IPS DF 19.7 (cell line): ENCODE measurements around the gene CRYBG3.
"Not testable (repeated sequence)": the region's sequence is repeated elsewhere in the genome, so short reads cannot be mapped to it uniquely, and the experiment has no call there.

Source experiments
- DNase-seq: peaks from one replicate; pipeline ENCODE4 v3.0.0-alpha.2; 2013; ENCODE audit warnings: low read depth, low spot score

CRYBG3 gene

GRCh38 chr3:97821774-97822358 lies at the start of gene CRYBG3:
Gene CRYBG3 (plus strand): TSS chr3:97822011. CDS start chr3:97822207, 196 bp downstream.
- DNase-seq: no peak

GRCh38 chr3:97772926-97773325 lies 48.9 kb upstream of the CRYBG3 start:
- DNase-seq: no peak

DNA sequence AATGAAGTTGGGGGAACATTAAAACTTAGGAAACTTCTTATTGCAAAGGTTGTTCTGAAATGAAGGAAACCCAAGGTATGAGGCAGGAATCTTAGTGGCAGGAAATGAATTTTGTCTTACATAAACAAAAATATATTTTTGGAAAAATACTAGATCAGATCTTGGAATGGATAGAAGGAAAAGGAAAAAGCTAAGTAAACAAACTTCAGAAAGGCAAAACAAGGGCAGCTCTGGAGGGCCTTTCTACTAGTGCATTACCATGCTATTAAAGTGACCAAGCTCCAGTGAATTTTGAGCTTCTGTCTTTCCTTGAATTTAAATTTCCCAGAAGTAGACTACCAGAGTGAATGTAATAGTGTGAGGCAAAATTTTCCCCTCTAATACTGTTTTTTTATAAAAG lies 43.7 kb upstream of the CRYBG3 start:
- no peak for DNase-seq

GRCh38 chr3:97793420-97794019 lies 28.3 kb upstream of the CRYBG3 start:
- peak; percentile 3 for DNase-seq

GRCh38 chr3:97795951-97796350 lies 25.9 kb upstream of the CRYBG3 start:
- no peak for DNase-seq

DNA sequence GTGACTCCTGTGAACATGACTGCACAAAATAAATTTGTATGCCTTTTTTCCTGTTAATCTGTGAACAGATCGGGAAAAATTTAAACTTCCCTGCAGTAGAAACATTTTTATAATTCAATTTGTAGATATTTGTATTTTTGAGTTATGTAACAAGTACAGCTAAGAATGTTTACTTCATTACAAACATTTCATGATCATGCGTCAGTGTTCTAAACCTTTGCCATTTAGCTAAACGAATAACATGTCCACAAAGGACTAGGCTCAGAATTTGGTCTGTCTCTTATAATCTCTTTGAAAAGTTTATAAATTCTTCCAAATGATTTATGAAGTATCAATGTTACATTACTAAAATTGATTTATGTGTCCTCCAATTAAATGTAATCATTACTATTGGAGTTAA lies 17.3 kb upstream of the CRYBG3 start:
- no peak for DNase-seq

DNA sequence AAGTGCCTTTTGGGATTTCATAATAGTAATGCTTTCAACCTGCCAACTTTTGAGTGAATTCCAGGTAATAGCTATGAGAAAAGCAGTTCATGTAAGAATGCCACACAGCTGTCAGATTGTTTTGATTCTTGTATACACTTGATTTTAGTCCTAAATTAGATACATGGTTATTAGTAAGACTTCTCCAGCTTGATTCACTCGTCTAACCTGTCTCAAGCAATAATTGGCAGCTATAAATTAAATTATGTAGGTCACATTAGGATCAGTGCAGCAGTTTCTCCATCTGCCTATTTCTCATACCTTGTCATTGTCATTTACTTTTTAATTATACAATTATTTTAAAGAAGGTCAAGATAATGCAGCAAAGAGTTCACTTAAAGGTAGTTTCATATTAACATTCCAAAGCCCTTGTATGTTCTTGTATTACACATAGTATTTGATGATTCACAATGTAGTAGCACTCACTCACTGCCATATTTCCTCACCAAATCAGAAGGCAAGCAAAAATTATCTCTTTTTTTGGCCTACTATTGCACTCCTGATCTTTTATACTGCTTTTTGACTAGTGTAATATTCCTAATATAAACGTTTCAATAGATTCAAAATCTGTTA lies 10.9 kb upstream of the CRYBG3 start:
- no peak for DNase-seq

DNA sequence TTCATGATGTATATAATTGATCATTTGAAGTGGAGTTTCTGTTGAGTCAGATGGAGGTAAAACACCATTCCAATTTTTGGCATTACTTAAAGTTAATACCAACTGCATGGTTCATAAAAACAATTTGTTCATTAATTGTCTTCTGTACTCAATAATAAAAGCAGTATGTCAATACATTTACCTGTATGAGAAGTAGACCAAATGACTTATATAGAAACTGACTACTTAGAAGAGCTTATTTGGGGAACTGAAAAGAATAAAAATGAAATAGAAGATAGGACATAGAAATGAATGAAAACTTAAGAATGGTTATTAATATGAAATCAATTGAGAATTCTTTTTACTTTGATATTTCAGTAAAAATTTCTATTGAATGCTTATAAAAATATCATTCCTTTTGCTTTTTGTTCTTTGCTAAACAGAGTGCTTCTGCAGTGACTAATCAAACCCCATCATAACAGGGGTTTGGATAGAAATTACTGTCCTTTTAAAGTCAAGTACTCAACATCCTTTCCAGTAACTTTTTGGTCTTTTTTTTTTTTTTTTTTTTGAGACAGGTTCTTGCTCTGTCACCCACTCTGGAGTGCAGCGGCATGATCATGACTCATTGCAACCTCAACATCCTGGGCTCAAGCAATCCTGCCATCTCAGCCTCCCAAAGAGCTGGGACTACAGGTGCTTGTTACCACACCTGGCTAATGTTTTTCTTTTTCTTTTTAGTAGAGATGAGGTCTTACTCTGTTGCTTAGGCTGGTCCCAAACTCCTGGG lies 6.5 kb upstream of the CRYBG3 start:
- DNase-seq: no peak

DNA sequence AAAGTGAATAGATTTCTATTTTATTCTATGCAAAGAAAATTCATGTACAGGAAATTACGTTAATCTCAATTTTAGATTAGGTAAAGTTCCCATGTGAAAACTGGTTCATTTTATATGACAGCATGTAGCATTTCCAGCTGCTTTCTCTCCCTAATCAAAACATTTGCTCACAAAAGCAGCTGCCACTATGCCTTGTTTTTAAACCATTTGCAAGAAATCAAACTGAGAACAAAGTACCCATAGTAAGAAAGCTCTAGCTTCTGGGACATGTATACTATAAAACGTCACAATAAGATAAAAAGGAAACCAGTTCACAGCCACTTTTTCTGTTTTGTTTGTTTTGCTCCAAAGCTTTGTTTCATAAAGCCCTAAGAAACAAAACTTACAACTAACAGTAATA lies 5.0 kb upstream of the CRYBG3 start:
- no peak for DNase-seq

- DNase-seq: no peak
Measured at GRCh38 chr3:97817965-97818364, 3.8 kb upstream of the CRYBG3 start.

- no peak for DNase-seq
Measured at GRCh38 chr3:97820780-97821179, 1.0 kb upstream of the CRYBG3 start.

DNA sequence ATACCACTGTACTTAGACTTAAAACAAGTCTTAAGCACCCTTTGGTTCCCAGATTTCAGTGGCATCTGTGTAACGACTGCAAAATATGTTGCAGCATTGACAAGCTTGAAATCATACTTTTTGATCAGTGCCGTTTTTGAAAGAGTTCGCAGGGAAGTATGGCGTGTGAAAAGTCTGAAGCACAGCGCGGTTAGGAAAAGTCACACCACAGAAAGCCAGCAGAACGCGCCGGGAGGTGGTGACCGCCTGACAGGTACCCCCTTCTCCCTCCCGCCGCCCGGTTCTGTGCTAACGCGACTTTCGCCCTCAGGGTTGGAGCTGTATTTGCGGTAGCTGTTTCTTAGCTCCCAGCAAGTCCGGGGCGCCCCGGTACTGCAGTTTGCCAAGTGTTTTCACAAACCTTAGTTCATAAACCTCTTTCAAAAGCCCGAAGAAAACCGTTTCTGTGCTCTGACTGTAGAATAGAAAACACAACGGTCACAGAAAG lies 481 bp upstream of the CRYBG3 start:
- no peak for DNase-seq

- DNase-seq: no peak
Measured at GRCh38 chr3:97822359-97822775, 556 bp downstream of the CRYBG3 start.

GRCh38 chr3:97823046-97824004 lies 1.5 kb downstream of the CRYBG3 start:
- no peak for DNase-seq

GRCh38 chr3:97825101-97825500 lies 3.3 kb downstream of the CRYBG3 start:
- DNase-seq: no peak

DNA sequence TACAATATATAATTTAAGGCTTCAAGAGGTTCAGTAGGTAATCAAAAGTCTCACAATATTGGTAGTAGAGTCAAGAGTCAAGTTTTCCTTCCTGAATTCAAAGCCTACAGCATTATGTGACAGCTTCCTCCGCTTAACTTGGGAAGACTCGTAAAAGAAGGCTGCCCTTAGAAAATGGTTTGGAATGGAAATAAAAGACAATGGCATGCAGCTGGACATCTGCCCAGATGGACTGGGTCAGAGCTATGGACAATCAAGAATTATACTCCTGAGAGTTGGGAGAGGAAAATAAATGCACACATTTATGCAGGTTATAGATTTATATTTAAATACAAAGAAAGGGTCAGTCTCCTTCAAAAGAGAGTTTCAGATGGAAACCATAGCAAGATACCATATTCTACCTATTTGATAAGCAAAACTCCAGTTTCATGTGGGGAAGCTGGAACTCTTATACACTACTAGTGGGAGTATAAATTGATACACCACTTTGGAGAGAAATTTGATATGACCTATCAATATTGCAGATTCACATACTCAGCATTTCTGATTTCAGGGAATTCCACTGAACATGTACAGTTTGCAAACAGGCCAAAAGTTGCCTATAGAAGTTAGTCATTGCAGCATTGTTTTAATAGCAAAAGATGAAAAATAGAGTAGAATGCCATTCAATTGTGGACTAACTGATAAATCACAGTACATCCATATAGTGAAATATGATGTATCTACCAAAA lies 6.1 kb downstream of the CRYBG3 start:
- DNase-seq: no peak

DNA sequence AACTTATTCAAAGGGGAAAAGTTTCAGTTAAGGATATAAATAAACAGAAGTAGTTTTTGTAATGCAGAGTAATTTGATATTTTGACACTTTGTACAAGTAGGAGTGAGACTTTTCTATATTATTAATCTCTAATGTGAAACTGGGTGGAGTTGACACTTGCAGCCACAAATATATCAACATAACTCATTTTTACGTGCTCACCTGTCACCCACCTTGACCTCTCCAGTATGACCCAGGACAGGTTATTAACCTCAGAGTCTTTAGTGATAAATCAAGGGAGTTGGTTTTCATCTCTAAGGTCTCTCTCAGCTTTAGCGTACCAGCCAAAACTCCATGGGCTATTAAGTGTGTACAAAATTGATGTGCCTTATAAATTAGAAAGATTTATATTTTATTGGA lies 7.4 kb downstream of the CRYBG3 start:
- DNase-seq: no peak

DNA sequence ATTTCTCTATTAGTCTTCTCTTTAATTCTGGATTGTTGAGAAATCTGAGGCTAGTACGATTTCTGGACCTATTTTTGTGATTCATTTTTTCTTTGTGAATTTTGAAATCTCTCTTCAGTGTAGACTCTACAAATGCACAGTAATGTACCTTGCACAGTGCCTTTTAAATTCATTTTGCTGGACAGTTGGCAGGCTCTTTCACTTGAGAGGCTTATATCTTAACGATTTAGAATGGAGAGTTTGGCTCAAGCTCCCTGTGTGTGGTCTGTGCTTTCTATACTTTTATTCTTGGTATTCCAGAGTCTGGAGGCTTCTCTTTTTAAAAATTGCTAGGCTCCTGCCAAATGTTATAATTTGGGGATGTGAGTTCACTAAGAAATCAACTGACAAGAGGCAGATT lies 8.8 kb downstream of the CRYBG3 start:
- DNase-seq: no peak

DNA sequence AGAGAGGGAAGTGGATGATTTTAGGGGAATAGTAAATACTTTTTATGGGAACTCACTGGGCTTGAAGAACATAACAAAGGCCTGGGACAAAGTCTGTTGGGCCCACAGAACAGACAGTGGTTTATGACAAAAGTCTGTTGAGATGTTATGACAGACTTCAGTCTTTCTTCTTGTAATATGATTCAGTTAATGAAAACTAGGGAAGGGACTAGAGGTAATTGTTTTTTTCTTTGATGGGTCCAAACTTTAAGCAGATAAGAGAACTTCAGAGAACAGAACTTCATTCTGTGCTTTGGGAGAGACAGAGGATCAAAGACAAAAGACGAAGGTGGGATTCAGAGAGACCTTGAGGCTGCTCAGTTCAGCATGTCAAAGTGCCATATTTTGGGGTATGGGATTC lies 9.3 kb downstream of the CRYBG3 start:
- DNase-seq: no peak

DNA sequence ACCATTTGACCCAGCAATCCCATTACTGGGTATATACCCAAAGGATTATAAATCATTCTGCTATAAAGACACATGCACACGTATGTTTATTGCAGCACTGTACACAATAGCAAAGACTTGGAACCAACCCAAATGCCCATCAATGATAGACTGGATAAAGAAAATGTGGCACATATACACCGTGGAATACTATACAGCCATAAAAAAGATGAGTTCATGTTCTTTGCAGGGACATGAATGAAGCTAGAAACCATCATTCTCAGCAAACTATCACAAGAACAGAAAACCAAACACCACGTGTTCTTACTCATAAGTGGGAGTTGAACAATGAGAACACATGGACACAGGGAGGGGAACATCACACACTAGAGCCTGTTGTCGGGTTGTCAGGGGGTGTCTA lies 11.4 kb downstream of the CRYBG3 start:
- not testable (repeated sequence) for DNase-seq

DNA sequence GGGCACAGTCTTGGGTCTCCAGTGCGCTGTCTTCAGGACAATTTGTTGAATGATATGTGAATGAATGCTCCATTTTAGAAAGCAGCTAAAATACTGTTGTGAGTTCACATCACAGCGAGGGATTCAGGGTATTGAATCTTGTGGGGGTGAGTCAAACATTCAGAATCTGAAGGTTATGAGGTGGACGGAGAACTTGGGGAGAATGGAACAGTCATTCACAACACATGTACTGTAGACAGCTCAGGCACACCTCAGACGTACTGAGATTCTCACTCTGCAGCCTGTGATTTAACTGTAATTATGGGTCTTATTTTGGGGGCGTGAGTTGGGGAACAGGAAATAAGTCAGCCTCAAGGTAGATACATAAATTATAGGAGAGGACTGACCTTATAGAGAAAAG lies 13.9 kb downstream of the CRYBG3 start:
- DNase-seq: no peak
